GM18951 (cell line): ENCODE data around the gene GOSR1.
"Not testable (repeated sequence)": the region's sequence is repeated elsewhere in the genome, so short reads cannot be mapped to it uniquely, and the experiment has no call there.

Experiments used
- POLR2A ChIP-seq: IDR thresholded peaks from 4 replicates; pipeline ENCODE4 v1.6.1; 2011; ENCODE audit warnings: mild to moderate bottlenecking; ENCODE audit not compliant: insufficient read length, insufficient read depth; ENCODE audit errors: extremely low read depth
- in situ Hi-C: fragments of 300-500 bp; cut with MboI; formaldehyde crosslinking; loops from one replicate; pipeline ENCODE4 v1.12.0; 2022; ENCODE audit warnings: low sequenced_read_pairs, mixed read lengths, inconsistent platforms; ENCODE audit not compliant: unreplicated experiment

Gene GOSR1

GRCh38 chr17:30565073-30565935 lies 88.1 kb downstream of the GOSR1 start:
- in situ Hi-C loops, result no loop called here
- no peak for TF ChIP-seq POLR2A

- in situ Hi-C loops, result not testable (repeated sequence)
Measured at GRCh38 chr17:30566104-30566503, 88.9 kb downstream of the GOSR1 start.

GRCh38 chr17:30566516-30567225 lies 89.5 kb downstream of the GOSR1 start:
- in situ Hi-C loops, result not testable (repeated sequence)

- no peak for TF ChIP-seq POLR2A
Measured at GRCh38 chr17:30567231-30568116, 90.3 kb downstream of the GOSR1 start.

GRCh38 chr17:30568117-30568430 lies 90.9 kb downstream of the GOSR1 start:
- in situ Hi-C loops, result no loop called here
- no peak for TF ChIP-seq POLR2A

More at GRCh38 chr17:30567231-30568116, 90.3 kb downstream of the GOSR1 start:
- in situ Hi-C loops, result no loop called here

GRCh38 chr17:30569531-30570175 lies 92.4 kb downstream of the GOSR1 start:
- in situ Hi-C loops, result not testable (repeated sequence)

GRCh38 chr17:30570191-30570590 lies 93.0 kb downstream of the GOSR1 start:
- in situ Hi-C loops, result no loop called here

GRCh38 chr17:30570596-30571265 lies 93.5 kb downstream of the GOSR1 start:
- in situ Hi-C loops, result no loop called here
- no peak for TF ChIP-seq POLR2A

More at GRCh38 chr17:30570191-30570590, 93.0 kb downstream of the GOSR1 start:
- no peak for TF ChIP-seq POLR2A

GRCh38 chr17:30571404-30571803 lies 94.2 kb downstream of the GOSR1 start:
- in situ Hi-C loops, result not testable (repeated sequence)

- in situ Hi-C loops, result no loop called here
Measured at GRCh38 chr17:30571921-30572320, 94.7 kb downstream of the GOSR1 start.

GRCh38 chr17:30572651-30573554 lies 95.7 kb downstream of the GOSR1 start:
- in situ Hi-C loops, result not testable (repeated sequence)

More at GRCh38 chr17:30571921-30572320, 94.7 kb downstream of the GOSR1 start:
- TF ChIP-seq POLR2A, result no peak
